Fibroblast of mammary gland (primary cell): ENCODE results near the gene TMEM117.

ENCODE experiments used
- DNase-seq: peaks from one replicate; pipeline ENCODE4 v3.0.0-alpha.2; 2010; ENCODE audit warnings: low read depth
- H3K4me3 ChIP-seq: 2 replicates; pipeline ENCODE4 v1.5.1; 2011; ENCODE audit warnings: low read depth, mild to moderate bottlenecking, low read length, moderate library complexity; ENCODE audit not compliant: control insufficient read depth
- CTCF ChIP-seq: conservative IDR thresholded peaks from 2 replicates; pipeline ENCODE4 v1.5.1; 2011; ENCODE audit warnings: low read depth, low read length, inconsistent platforms; ENCODE audit not compliant: control insufficient read depth, insufficient read depth

The TMEM117 gene

GRCh38 chr12:43965899-43966298 is 130.0 kb downstream of the TMEM117 start:
- TF ChIP-seq CTCF = no peak
- H3K4me3 ChIP-seq = no peak overlapping the region
- DNase-seq = no peak

- no peak for DNase-seq
- H3K4me3 ChIP-seq = no peak overlapping the region
- no peak for TF ChIP-seq CTCF
Measured at GRCh38 chr12:43968736-43969135, 132.9 kb downstream of the TMEM117 start.

GRCh38 chr12:43969882-43970281 is 134.0 kb downstream of the TMEM117 start:
- H3K4me3 ChIP-seq = no peak overlapping the region
- no peak for TF ChIP-seq CTCF
- peak; percentile 73 for DNase-seq

GRCh38 chr12:43973385-43973784 is 137.5 kb downstream of the TMEM117 start:
- no peak overlapping the region for H3K4me3 ChIP-seq
- no peak for DNase-seq
- TF ChIP-seq CTCF = no peak

- no peak overlapping the region for H3K4me3 ChIP-seq
- no peak for DNase-seq
- no peak for TF ChIP-seq CTCF
Measured at GRCh38 chr12:43973993-43974392, 138.1 kb downstream of the TMEM117 start.

GRCh38 chr12:43976027-43976426 is 140.1 kb downstream of the TMEM117 start:
- peak; percentile 12 for DNase-seq
- TF ChIP-seq CTCF = no peak

GRCh38 chr12:43978556-43978955 is 142.7 kb downstream of the TMEM117 start:
- no peak for TF ChIP-seq CTCF
- no peak for DNase-seq
- H3K4me3 ChIP-seq = no peak overlapping the region

More at GRCh38 chr12:43976027-43976426, 140.1 kb downstream of the TMEM117 start:
- H3K4me3 ChIP-seq = no peak overlapping the region
